Large intestine (tissue), 3 donors: ENCODE data around the gene RGS19. TPM values are rescaled to one million over a fixed set of nuclear protein-coding genes. Genes with fewer than 3 reads are reported as not detected.
A peak's percentile ranks its signal among the peaks of the same experiment; 100 is the strongest.
"Not testable (repeated sequence)": the region's sequence is repeated elsewhere in the genome, so short reads cannot be mapped to it uniquely, and the experiment has no call there.

Source experiments
- DNase-seq, 2 donors: peaks; one replicate each; pipeline versions ENCODE4 v3.0.0 to v3.0.0-alpha.2; 2013
- H3K27ac ChIP-seq: one replicate; pipeline ENCODE4 v1.5.1; 2013; ENCODE audit warnings: low read length
- H3K27me3 ChIP-seq: 2 replicates; pipeline ENCODE4 v1.6.1; 2013; ENCODE audit warnings: low read length; ENCODE audit not compliant: control insufficient read depth, insufficient read depth
- H3K36me3 ChIP-seq: 2 replicates; pipeline ENCODE4 v1.6.1; 2013; ENCODE audit warnings: low read length; ENCODE audit not compliant: control insufficient read depth, insufficient read depth
- H3K4me1 ChIP-seq: one replicate; pipeline ENCODE4 v1.6.1; 2013; ENCODE audit warnings: low read length; ENCODE audit not compliant: control insufficient read depth, insufficient read depth
- H3K4me3 ChIP-seq: one replicate; pipeline ENCODE4 v1.5.1; 2013; ENCODE audit warnings: low read length
- H3K9me3 ChIP-seq: one replicate; pipeline ENCODE4 v1.6.1; 2013; ENCODE audit warnings: mild to moderate bottlenecking, low read depth, low read length, moderate library complexity; ENCODE audit not compliant: control insufficient read depth
- WGBS: methylation state at CpG from one replicate; pipeline ENCODE4 v1.1.5; 2013; ENCODE audit warnings: low lambda C conversion rate; ENCODE audit not compliant: insufficient coverage; 5-methylcytosine and 5-hydroxymethylcytosine counted together
- polyA plus RNA-seq: library from polyadenylated mRNA; unstranded; fragments of 120-200 nt; gene quantifications from one replicate; pipeline ENCODE4 v1.2.1, GENCODE V29; 2013

The RGS19 gene
- polyA plus RNA-seq, 1 donor: 5.9 TPM

DNA sequence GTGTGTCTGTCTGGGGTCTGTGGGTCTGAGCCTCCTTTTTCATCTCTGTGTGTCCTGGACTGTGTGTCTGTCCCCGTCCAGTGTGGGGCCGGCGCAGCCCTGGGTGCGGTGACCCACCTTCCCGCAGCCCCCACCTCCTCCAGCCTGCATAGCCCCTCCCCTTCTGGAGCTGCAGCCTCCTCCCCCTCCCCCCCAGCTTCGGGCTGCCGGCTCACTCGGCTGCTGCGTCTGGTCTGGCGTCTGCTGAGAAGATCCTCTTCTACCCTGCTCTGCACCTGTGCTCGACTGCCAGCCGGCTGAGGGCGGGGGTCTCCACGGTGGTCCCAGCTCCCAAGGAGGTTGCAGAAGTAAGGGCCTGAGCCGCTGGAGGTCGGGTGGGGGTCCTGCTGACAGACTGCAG, 12.5 kb upstream of the RGS19 start:
- Histone ChIP-seq H3K27me3 (peaks cover 29% of the 10 kb centered on the region), H3K9me3 (no peaks in the 10 kb centered on the region), H3K27ac (no peak overlapping the region), H3K4me1 (no peaks in the 10 kb centered on the region), H3K4me3 (no peak overlapping the region), H3K36me3 (no peaks in the 10 kb centered on the region)
- no CpG with 5 or more reads among the region's 16 CpGs for WGBS
- DNase-seq: no peak

DNA sequence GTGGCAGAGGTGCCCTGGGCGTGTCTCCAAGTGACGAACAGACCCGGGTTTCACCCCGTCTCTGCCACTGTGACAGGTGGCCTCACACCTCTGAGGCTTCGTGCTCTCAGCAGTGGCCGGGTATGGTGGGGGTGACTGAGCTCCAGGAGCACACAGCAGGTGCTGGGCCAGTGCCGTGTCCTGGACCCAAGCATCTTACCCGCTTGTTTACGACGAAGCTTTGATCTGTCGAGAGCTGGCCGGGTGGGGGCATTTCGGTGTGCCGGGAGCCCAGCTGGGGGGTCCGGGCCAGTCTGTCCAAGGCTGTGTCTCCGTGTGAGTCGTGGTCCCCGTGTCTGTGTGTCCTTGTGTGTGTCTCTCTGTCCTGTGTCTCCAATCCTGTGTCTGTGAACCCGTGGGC, 12.0 kb upstream of the RGS19 start:
- Histone ChIP-seq H3K9me3 (no peaks in the 10 kb centered on the region), H3K27me3 (peaks cover 32% of the 10 kb centered on the region), H3K27ac (no peak overlapping the region), H3K36me3 (no peaks in the 10 kb centered on the region), H3K4me1 (no peaks in the 10 kb centered on the region), H3K4me3 (no peak overlapping the region)
- WGBS: no CpG with 5 or more reads among the region's 19 CpGs
- DNase-seq: no peak

DNA sequence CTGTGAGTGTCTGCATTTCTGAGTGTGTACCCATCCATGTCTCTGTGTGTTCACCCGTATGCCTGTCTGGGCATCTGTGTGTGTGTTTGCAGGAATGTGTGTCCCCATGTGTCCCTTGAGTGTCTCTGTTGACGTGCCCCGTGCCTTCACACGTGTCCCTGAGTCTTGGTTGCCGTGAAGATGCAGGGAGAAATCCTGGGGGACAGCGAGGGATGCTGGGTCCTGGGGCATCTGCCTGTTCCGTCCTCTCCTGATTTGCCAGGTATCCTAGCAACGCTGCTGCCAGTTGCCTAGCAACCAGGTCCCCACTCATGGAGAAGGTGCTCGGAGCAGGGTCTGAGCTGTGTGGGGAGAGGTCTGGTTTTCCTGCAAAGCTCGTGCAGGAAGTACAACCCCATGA, 10.8 kb upstream of the RGS19 start:
- DNase-seq: no peak
- H3K27ac ChIP-seq: no peak overlapping the region
- WGBS: no CpG with 5 or more reads among the region's 10 CpGs

DNA sequence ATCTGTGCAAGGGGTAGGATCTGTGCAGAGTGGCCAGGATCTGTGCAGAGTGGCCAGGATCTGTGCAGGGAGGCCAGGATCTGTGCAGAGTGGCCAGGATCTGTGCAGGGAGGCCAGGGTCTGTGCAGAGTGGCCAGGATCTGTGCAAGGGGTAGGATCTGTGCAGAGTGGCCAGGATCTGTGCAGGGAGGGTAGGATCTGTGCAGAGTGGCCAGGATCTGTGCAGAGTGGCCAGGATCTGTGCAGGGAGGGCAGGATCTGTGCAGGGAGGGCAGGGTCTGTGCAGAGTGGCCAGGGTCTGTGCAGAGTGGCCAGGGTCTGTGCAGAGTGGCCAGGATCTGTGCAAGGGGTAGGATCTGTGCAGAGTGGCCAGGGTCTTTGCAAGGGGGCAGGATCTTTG, 9.3 kb upstream of the RGS19 start:
- H3K27ac ChIP-seq, H3K4me1 ChIP-seq, H3K4me3 ChIP-seq, H3K36me3 ChIP-seq, DNase-seq, H3K9me3 ChIP-seq: not testable (repeated sequence)
- peaks cover 55% of the 10 kb centered on the region for H3K27me3 ChIP-seq

More for the DNA sequence above, 10.8 kb upstream of the RGS19 start:
- Histone ChIP-seq H3K36me3 (no peaks in the 10 kb centered on the region), H3K9me3 (no peaks in the 10 kb centered on the region), H3K4me3 (no peak overlapping the region), H3K4me1 (no peaks in the 10 kb centered on the region), H3K27me3 (peaks cover 41% of the 10 kb centered on the region)

GRCh38 chr20:64087226-64087825, 8.0 kb upstream of the RGS19 start:
- WGBS: no CpG with 5 or more reads among the region's 36 CpGs
- H3K9me3 ChIP-seq: not testable (repeated sequence)
- peaks cover 57% of the 10 kb centered on the region for H3K27me3 ChIP-seq

GRCh38 chr20:64086801-64087200, 7.5 kb upstream of the RGS19 start:
- Histone ChIP-seq H3K27ac (no peak overlapping the region), H3K4me3 (no peak overlapping the region), H3K27me3 (peaks cover 60% of the 10 kb centered on the region), H3K9me3 (peaks cover 3% of the 10 kb centered on the region), H3K4me1 (peaks cover 13% of the 10 kb centered on the region), H3K36me3 (no peaks in the 10 kb centered on the region)
- no CpG with 5 or more reads among the region's 11 CpGs for WGBS
- no peak for DNase-seq

More at GRCh38 chr20:64087226-64087825, 8.0 kb upstream of the RGS19 start:
- peaks cover 13% of the 10 kb centered on the region for H3K4me1 ChIP-seq
- H3K36me3 ChIP-seq, H3K27ac ChIP-seq, DNase-seq, H3K4me3 ChIP-seq: not testable (repeated sequence)

DNA sequence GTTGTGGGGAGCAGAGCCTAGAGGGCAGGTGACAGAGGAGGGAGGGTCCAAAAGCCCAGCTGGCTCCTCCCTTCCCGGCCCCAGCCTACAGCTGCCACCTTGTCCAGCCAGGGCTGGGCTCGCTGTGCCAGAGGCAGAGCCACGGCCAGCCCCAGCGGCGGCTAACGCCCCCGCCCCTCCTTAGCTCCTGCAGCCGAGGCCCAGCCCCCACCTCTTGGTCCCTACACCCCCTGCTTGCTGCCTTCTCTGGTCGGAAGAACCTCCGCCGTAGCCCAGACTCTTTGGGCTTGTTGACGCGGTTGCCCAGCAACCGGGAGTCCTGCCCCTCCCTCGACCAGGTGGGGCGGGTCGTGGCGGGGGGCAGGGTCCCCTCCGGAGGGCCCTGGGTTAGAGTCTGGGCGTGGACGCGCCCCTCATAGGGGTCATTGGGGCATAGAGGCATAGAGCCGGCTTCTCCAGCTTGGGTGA, 5.4 kb upstream of the RGS19 start:
- WGBS: no CpG with 5 or more reads among the region's 23 CpGs
- no peak for DNase-seq
- H3K27ac ChIP-seq: no peak overlapping the region
- H3K9me3 ChIP-seq: peaks cover 3% of the 10 kb centered on the region
- H3K27me3 ChIP-seq: peaks cover 76% of the 10 kb centered on the region
- no peak overlapping the region for H3K4me3 ChIP-seq
- H3K36me3 ChIP-seq: no peaks in the 10 kb centered on the region
- peaks cover 13% of the 10 kb centered on the region for H3K4me1 ChIP-seq

- H3K27ac ChIP-seq: no peak within 1 kb of the TSS
- peak within 1 kb of the TSS; percentile 18 for H3K4me3 ChIP-seq
- peaks cover 18% of the 10 kb centered on the region for H3K4me1 ChIP-seq
- DNase-seq: peak in 1 of 2 donors; percentile 42
- no CpG with 5 or more reads among the region's 86 CpGs for WGBS
- peaks cover 76% of the 10 kb centered on the region for H3K27me3 ChIP-seq
- peaks cover 3% of the 10 kb centered on the region for H3K9me3 ChIP-seq
- no peaks in the 10 kb centered on the region for H3K36me3 ChIP-seq
Measured at GRCh38 chr20:64083804-64084684, 4.7 kb upstream of the RGS19 start, which contains the start of gene LKAAEAR1. Gene LKAAEAR1 (minus strand): TSS chr20:64084398. CDS start chr20:64084219, 179 bp downstream.

DNA sequence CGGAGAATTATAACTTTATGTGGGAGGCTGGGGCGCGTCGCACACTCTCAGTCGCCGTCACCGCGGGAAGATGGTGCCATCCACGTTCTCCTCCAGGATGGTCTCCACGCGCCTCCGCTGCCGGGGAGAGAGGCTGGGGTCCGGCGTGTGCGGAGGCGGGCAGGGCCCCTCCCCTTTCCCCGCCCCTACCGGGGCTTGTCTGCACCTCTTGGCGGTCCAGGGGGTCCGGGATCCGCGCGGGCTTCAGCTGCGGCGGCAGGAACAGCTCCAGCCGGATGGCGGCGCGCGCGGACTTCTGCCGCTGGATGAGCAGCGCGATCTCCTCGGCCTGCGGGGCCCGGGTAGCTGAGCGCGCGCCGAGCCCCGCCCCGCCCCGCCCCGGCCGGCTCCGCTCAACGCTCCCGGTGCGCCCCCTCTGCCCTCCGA, 4.1 kb upstream of the RGS19 start:
- H3K36me3 ChIP-seq: no peaks in the 10 kb centered on the region
- H3K27ac ChIP-seq: no peak overlapping the region
- WGBS: no CpG with 5 or more reads among the region's 52 CpGs
- peak overlapping the region; percentile 18 for H3K4me3 ChIP-seq
- H3K4me1 ChIP-seq: peaks cover 24% of the 10 kb centered on the region
- peaks cover 76% of the 10 kb centered on the region for H3K27me3 ChIP-seq
- peak in 1 of 2 donors; percentile 68 for DNase-seq
- H3K9me3 ChIP-seq: peaks cover 3% of the 10 kb centered on the region

- DNase-seq: no peak
- peaks cover 3% of the 10 kb centered on the region for H3K9me3 ChIP-seq
- WGBS: no CpG with 5 or more reads among the region's 13 CpGs
- no peak overlapping the region for H3K4me3 ChIP-seq
- no peaks in the 10 kb centered on the region for H3K36me3 ChIP-seq
- H3K4me1 ChIP-seq: peaks cover 27% of the 10 kb centered on the region
- no peak overlapping the region for H3K27ac ChIP-seq
- peaks cover 79% of the 10 kb centered on the region for H3K27me3 ChIP-seq
Measured at GRCh38 chr20:64082820-64083377, 3.6 kb upstream of the RGS19 start.
